ENCODE measurements around the gene C1QTNF2. TPM values are rescaled to one million over a fixed set of nuclear protein-coding genes. Genes with fewer than 3 reads are reported as not detected.

Gene C1QTNF2
- polyA plus RNA-seq, 3 donors: not detected

DNA sequence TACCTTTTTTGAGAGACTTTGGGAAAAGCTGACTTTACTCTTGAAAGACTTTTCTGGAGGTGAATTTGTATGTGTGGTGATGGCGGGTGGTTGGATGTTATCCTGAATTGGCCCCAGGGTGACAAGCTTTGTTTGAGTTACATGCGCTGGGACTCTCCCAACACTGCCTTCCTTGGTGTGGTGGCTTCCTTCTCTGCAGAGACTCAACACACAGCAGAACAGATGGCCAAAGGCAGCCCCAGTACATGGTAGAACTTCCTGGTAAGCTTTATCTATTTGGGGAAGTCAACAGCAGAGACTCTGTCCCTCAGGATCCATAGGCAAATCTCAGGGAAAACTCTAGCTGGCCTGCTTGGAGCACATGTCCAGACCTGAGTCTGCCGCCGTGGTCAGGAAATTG is 18.1 kb downstream of the C1QTNF2 start:
- intact Hi-C loops (cut with micrococcal nuclease): no loop called here
- Mint-ChIP-seq H3K27me3 (ENCODE audit: low read depth in 3 of 3) (peaks cover 0 to 3% (median 0%) of the 10 kb centered on the region in 3 donors), H3K4me1 (no peaks in the 10 kb centered on the region), H3K36me3 (no peaks in the 10 kb centered on the region), H3K4me3 (no peak overlapping the region), H3K9me3 (peaks cover 0 to 3% (median 0%) of the 10 kb centered on the region in 7 donors), H3K27ac (no peak overlapping the region)
- no peaks in the 10 kb centered on the region for H4K20me1 ChIP-seq (ENCODE audit: insufficient read depth, low read length)
- H2AFZ ChIP-seq (ENCODE audit: insufficient read depth, low read depth, low read length, poor library complexity, severe bottlenecking): no peak overlapping the region
- TF ChIP-seq CTCF (IDR thresholded peaks at IDR 0.05): no peak
- no peak overlapping the region for H3K4me2 ChIP-seq (replicated peaks; ENCODE audit: extremely low read depth, low read length, poor library complexity, severe bottlenecking)
- H3K9ac ChIP-seq (ENCODE audit: insufficient read depth, low read length, poor library complexity, severe bottlenecking): no peak overlapping the region
- no peak overlapping the region for H3K4me3 ChIP-seq (replicated peaks in 1 of 3; ENCODE audit: low read depth in 2 of 3, low read length in 3 of 3)
- H3K27me3 ChIP-seq (ENCODE audit: control insufficient read depth in 2 of 2, insufficient read depth in 2 of 2, low read length in 2 of 2): no peaks in the 10 kb centered on the region
- no peaks in the 10 kb centered on the region for H3K4me1 ChIP-seq (ENCODE audit: control insufficient read depth in 1 of 2, insufficient read depth in 2 of 2, low read length in 2 of 2)
- H3K79me2 ChIP-seq (ENCODE audit: insufficient read depth, low read length): no peaks in the 10 kb centered on the region
- DNase-seq: no peak
- no peaks in the 10 kb centered on the region for H3K9me3 ChIP-seq (replicated peaks in 1 of 2; ENCODE audit: control insufficient read depth in 1 of 2, insufficient read depth in 1 of 2, low read length in 2 of 2)
- no CpG with 5 or more reads among the region's 4 CpGs for WGBS (ENCODE audit: insufficient coverage)
- no peak overlapping the region for H3K27ac ChIP-seq (ENCODE audit: low read depth in 1 of 2, low read length in 2 of 2)
- no peaks in the 10 kb centered on the region for H3K36me3 ChIP-seq (replicated peaks in 1 of 2; ENCODE audit: control insufficient read depth in 1 of 2, insufficient read depth in 2 of 2, low read length in 2 of 2)

- Histone ChIP-seq H3K27me3 (ENCODE audit: control insufficient read depth in 2 of 2, insufficient read depth in 2 of 2, low read length in 2 of 2) (no peaks in the 10 kb centered on the region), H3K9me3 (replicated peaks in 1 of 2; ENCODE audit: control insufficient read depth in 1 of 2, insufficient read depth in 1 of 2, low read length in 2 of 2) (no peaks in the 10 kb centered on the region), H3K36me3 (replicated peaks in 1 of 2; ENCODE audit: control insufficient read depth in 1 of 2, insufficient read depth in 2 of 2, low read length in 2 of 2) (no peaks in the 10 kb centered on the region), H3K4me1 (ENCODE audit: control insufficient read depth in 1 of 2, insufficient read depth in 2 of 2, low read length in 2 of 2) (no peaks in the 10 kb centered on the region), H3K4me2 (replicated peaks; ENCODE audit: extremely low read depth, low read length, poor library complexity, severe bottlenecking) (no peak overlapping the region), H2AFZ (ENCODE audit: insufficient read depth, low read depth, low read length, poor library complexity, severe bottlenecking) (no peak overlapping the region), H3K79me2 (ENCODE audit: insufficient read depth, low read length) (no peaks in the 10 kb centered on the region), H3K27ac (ENCODE audit: low read depth in 1 of 2, low read length in 2 of 2) (no peak overlapping the region), H3K4me3 (replicated peaks in 1 of 3; ENCODE audit: low read depth in 2 of 3, low read length in 3 of 3) (no peak overlapping the region), H4K20me1 (ENCODE audit: insufficient read depth, low read length) (no peaks in the 10 kb centered on the region), H3K9ac (ENCODE audit: insufficient read depth, low read length, poor library complexity, severe bottlenecking) (no peak overlapping the region)
- Mint-ChIP-seq H3K36me3 (no peaks in the 10 kb centered on the region), H3K4me1 (peaks cover 2% of the 10 kb centered on the region), H3K9me3 (peaks cover 0 to 3% (median 0%) of the 10 kb centered on the region in 7 donors), H3K27ac (no peak overlapping the region), H3K27me3 (ENCODE audit: low read depth in 3 of 3) (no peaks in the 10 kb centered on the region), H3K4me3 (no peak overlapping the region)
- no peak for DNase-seq
- no peak for TF ChIP-seq CTCF (IDR thresholded peaks at IDR 0.05)
- WGBS (ENCODE audit: insufficient coverage): no CpG with 5 or more reads among the region's 4 CpGs
- intact Hi-C loops (cut with micrococcal nuclease): loop anchor here (5.0 to 10.0 kb wide), 2 partner anchors 105 to 328 kb away; no protein-coding TSS in a partner anchor
Measured at GRCh38 chr5:160349935-160350303, 20.5 kb downstream of the C1QTNF2 start.

Data from CD14-positive monocyte (primary cell).